ENCODE measurements around the gene TBC1D13. TPM values are rescaled to one million over a fixed set of nuclear protein-coding genes. Genes with fewer than 3 reads are reported as not detected.

Gene TBC1D13
- total RNA-seq, 2 experiments from 2014 or later, result 18.0 to 21.4 TPM

DNA sequence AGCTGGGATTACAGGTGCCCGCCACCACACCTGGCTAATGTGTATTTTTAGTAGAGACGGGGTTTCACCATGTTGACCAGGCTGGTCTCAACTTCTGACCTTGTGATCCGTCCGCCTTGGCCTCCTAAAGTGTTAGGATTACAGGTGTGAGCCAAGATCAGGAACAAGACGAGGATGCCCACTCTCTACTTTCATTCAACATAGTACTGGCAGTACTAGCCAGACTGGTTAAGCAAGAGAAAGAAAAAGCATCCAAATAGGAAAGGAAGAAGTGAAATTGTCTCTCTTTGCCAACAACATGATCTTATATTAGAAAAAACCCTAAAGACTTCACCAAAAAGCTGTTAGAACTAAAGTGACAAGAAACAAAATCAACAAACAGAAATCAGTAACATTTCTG, 23.8 kb downstream of the TBC1D13 start:
- Mint-ChIP-seq H3K4me3 (no peak overlapping the region), H3K4me1 (no peaks in the 10 kb centered on the region), H3K27me3 (no peaks in the 10 kb centered on the region), H3K9me3 (no peaks in the 10 kb centered on the region), H3K36me3 (ENCODE audit: low read depth) (peaks cover 9% of the 10 kb centered on the region), H3K27ac (no peak overlapping the region)
- DNase-seq, result no peak
- ChIA-PET POLR2A (interaction anchor here (1.3 to 2.6 kb wide), 2 partner anchors 7 to 19 kb away, joined by 3 to 10 read pairs; partner anchors contain the start of genes ENDOG and SPOUT1), CTCF (interaction anchor here (0.9 to 1.2 kb wide), 3 partner anchors 8 to 117 kb away, joined by 3 to 5 read pairs (median 3); partner anchors contain the start of gene ENDOG)

DNA sequence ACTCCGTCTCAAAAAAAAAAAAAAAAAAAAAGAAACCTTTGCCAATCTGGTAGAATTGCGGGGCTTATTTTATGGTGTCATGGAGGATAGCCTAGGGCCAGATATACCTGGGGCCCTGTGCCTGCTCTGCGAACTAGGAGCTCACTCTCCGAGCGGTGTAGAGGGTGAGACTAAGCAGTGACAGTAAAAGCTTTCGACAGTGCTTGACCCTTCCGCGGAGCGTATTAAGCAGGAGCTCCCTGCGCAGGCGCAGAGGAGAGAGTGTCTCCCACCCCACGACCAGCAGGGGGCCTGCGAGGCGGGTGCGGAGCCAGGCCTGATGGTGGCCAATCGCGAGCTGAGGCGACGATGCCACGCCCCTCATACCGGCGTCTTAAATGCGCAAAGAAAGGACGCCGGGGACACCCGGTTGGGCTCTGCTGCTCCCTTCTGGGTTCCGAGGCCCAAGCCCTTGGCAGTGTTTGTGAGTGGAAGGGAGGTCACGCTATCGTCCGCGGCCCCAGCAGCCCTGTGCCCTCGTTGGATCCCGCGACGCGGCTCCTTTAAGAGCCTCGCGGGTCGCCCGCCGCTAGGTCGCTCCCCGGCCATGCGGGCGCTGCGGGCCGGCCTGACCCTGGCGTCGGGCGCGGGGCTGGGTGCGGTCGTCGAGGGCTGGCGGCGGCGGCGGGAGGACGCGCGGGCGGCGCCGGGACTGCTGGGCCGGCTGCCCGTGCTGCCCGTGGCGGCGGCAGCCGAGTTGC, 31.2 kb downstream of the TBC1D13 start, which contains the start of gene ENDOG:
Gene ENDOG (plus strand): TSS at position 402 of the 740 bp plus-strand sequence. CDS start 185 bp downstream, at position 587.
- H3K9me3 Mint-ChIP-seq, result no peaks in the 10 kb centered on the region
- H3K27ac Mint-ChIP-seq, result peak within 1 kb of the TSS; percentile 85
- H3K27me3 Mint-ChIP-seq, result no peaks in the 10 kb centered on the region
- peak; percentile 98 for DNase-seq
- ChIA-PET CTCF (interaction anchor here (0.5 to 3.9 kb wide), 75 partner anchors 8 to 808 kb away, joined by 3 to 59 read pairs (median 4); partner anchors contain the start of genes CIZ1, DOLK, DOLPP1 and DYNC2I2), POLR2A (interaction anchor here (0.6 to 4.9 kb wide), 19 partner anchors 8 to 268 kb away, joined by 3 to 37 read pairs (median 5); partner anchors contain the start of genes DOLPP1, KYAT1, LRRC8A and SET)
- peaks cover 16% of the 10 kb centered on the region for H3K4me1 Mint-ChIP-seq
- H3K36me3 Mint-ChIP-seq (ENCODE audit: low read depth), result peaks cover 18% of the 10 kb centered on the region
- peak within 1 kb of the TSS; percentile 81 for H3K4me3 Mint-ChIP-seq

DNA sequence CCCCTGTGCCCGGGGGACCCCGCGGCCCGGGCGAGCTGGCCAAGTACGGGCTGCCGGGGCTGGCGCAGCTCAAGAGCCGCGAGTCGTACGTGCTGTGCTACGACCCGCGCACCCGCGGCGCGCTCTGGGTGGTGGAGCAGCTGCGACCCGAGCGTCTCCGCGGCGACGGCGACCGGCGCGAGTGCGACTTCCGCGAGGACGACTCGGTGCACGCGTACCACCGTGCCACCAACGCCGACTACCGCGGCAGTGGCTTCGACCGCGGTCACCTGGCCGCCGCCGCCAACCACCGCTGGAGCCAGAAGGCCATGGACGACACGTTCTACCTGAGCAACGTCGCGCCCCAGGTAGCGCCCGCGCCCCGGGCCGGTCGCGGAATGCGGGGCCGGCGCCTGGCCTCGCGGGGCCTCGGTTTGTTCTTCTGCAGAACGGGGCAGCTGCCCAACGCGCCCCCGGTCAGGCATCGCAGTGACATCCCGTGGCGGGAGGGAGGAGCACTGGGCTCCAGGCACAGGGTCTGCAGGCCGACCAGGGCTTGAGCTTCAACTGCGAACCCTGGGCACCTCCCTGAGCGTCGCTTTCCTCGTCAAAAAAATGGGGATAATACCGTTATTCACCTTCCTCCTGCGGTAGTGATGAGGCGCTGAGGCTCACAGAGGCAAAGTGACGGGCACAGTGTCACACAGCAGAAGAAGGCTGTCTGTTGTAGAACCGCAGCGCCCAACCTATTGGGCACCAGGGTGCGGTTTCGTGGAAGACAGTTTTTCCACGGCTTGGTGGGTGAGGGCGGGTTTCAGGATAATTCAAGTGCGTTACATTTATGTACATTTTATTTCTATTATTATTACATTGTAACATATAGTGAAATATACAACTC, 32.0 kb downstream of the TBC1D13 start:
- CTCF ChIA-PET, result interaction anchor here (0.6 to 3.9 kb wide), 48 partner anchors 8 to 807 kb away, joined by 3 to 59 read pairs (median 4); partner anchors contain the start of genes DOLK, DOLPP1, DYNC2I2 and KYAT1
- peaks cover 18% of the 10 kb centered on the region for H3K36me3 Mint-ChIP-seq (ENCODE audit: low read depth)
- no peaks in the 10 kb centered on the region for H3K9me3 Mint-ChIP-seq
- H3K27me3 Mint-ChIP-seq, result no peaks in the 10 kb centered on the region
- H3K4me1 Mint-ChIP-seq, result peaks cover 16% of the 10 kb centered on the region
- POLR2A ChIA-PET, result interaction anchor here (0.6 to 4.9 kb wide), 17 partner anchors 8 to 266 kb away, joined by 3 to 37 read pairs (median 5); partner anchors contain the start of genes DOLPP1, SET, SPOUT1 and ZDHHC12
- H3K4me3 Mint-ChIP-seq, result peak overlapping the region; percentile 76
- peak overlapping the region; percentile 73 for H3K27ac Mint-ChIP-seq
- peak; percentile 45 for DNase-seq

DNA sequence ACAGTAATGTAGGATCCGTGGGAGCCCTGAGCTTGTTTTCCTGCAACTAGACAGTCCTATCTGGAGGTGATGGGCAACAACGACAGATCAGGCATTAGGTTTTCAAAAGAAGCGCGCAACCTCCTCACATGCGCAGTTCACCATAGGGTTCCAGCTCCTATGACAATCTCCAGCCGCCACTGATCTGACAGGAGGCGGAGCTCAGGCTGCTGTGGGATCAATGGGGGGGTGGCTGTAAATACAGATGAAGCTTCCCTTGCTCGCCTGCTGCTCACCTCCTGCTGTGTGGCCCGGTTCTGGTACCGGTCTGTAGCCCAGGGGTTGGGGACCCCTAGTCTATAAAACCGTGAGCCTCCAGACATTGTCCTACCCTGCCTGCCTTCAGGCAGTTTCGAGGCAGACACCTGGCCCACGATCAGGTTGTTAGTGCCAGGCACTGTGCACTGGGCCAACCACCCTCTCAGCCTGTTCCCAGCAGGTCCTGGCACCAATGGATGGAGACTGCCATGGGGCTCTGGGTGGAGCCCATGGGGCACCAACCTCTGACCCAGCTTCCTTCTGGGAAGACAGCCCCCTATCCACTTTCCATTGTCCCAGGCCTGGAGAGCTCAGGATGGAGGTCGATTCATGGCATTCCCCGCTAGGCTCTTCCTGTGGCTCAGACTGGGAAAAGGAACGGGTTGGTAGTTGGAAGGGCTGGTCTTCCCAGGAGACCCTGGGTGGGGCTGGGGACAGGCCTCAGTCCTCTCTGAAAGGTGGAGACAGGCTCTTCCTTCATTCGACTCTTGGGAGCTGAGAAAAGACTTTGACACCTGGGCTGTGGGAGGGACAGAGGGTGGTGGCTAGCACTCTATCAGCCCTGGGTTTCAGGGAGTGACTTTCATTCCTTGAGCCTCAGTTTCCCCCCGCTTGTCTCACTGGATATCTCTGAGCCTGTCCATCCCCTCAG, 32.9 kb downstream of the TBC1D13 start:
- Mint-ChIP-seq H3K27me3 (no peaks in the 10 kb centered on the region), H3K9me3 (no peaks in the 10 kb centered on the region), H3K36me3 (ENCODE audit: low read depth) (peaks cover 19% of the 10 kb centered on the region), H3K4me3 (peak overlapping the region; percentile 76), H3K27ac (no peak overlapping the region), H3K4me1 (peaks cover 16% of the 10 kb centered on the region)
- ChIA-PET CTCF (interaction anchor here (0.6 to 3.9 kb wide), 4 partner anchors 10 to 261 kb away, joined by 3 to 59 read pairs (median 6); partner anchors contain the start of genes DOLPP1 and SPOUT1), POLR2A (interaction anchor here (0.8 to 4.9 kb wide), 6 partner anchors 10 to 171 kb away, joined by 3 to 37 read pairs (median 5); partner anchors contain the start of genes SPOUT1 and ZDHHC12)
- no peak for DNase-seq

DNA sequence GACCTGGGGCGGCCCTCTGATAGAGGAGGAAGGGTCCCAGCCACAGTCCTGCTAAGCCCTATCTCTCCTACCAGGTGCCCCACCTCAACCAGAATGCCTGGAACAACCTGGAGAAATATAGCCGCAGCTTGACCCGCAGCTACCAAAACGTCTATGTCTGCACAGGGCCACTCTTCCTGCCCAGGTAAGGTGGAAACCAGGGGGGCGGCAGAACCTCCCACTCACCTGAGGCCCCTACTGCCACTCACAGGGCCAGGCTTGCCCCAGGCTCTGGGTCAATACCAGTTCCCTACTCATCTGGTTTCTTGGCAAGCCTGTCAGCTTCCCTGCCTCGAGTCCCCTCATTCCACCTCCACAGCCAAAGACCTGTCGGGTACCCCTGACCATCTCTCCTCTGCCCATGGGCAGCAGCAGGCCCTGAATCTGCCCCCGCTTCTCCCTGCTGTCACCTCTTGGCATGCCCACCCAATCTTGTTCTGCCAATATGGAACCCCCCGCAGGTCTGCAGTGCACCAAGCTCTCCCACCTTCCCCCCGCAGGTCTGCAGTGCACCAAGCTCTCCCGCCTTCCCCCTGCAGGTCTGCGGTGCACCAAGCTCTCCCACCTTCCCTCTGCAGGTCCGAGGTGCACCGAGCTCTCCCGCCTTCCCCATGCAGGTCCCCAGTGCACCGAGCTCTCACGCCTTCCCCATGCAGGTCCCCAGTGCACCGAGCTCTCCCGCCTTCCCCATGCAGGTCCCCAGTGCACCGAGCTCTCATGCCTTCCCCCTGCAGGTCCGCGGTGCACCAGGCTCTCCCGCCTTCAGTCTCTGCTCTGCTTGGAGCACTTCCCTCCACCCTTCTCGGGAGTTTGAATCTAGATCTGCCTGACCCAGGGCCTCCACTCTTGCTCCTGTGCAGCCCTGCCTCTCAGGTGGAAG, 33.9 kb downstream of the TBC1D13 start:
- H3K36me3 Mint-ChIP-seq (ENCODE audit: low read depth), result peaks cover 25% of the 10 kb centered on the region
- CTCF ChIA-PET, result interaction anchor here (3.9 kb wide), 1 partner anchor 9 kb away, joined by 59 read pairs; the partner anchor contains the start of gene SPOUT1
- H3K27ac Mint-ChIP-seq, result no peak overlapping the region
- H3K27me3 Mint-ChIP-seq, result no peaks in the 10 kb centered on the region
- no peak for DNase-seq
- H3K4me1 Mint-ChIP-seq, result peaks cover 16% of the 10 kb centered on the region
- no peaks in the 10 kb centered on the region for H3K9me3 Mint-ChIP-seq
- H3K4me3 Mint-ChIP-seq, result peak overlapping the region; percentile 24
- POLR2A ChIA-PET, result interaction anchor here (0.8 to 4.9 kb wide), 2 partner anchors 9 to 97 kb away, joined by 3 to 37 read pairs; partner anchors contain the start of genes SPOUT1 and ZDHHC12

DNA sequence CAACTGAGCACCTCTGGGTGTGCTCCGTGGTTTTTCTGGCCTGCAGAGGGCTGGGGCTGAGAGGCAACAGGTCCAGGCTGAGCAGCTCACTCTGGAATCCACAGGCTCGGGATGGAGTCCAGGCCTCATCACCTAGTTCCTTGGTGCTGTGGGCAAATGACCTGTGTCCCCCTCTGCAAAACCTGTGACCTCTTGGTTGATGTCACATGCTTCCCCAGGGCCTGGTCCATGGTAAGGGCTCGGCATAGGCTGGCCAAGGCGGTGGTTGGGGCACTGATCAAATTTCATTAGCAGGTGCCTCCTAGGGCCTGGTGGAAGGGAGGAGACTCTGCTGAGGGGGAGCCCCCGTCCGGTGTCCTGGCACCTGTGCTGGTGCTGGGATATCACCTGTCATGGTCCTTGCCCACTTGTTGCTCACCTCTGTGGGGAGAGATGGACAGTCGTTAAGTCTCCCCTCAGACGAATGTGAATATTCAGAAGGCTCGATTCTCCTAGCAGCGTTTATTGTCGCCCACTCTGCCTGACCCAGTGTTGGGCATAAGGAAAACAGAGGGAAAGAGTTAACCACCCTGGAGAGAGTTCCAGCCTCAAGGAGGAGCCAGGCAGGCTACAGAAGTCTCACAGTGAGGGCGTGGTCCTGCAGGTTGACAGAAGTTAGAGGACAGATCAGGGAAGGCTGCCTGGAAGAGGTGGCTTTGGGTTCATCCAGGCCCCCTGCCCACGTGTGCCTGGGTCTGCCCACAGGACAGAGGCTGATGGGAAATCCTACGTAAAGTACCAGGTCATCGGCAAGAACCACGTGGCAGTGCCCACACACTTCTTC, 34.7 kb downstream of the TBC1D13 start:
- DNase-seq, result no peak
- H3K9me3 Mint-ChIP-seq, result no peaks in the 10 kb centered on the region
- peaks cover 31% of the 10 kb centered on the region for H3K36me3 Mint-ChIP-seq (ENCODE audit: low read depth)
- H3K27me3 Mint-ChIP-seq, result no peaks in the 10 kb centered on the region
- no peak overlapping the region for H3K4me3 Mint-ChIP-seq
- peaks cover 16% of the 10 kb centered on the region for H3K4me1 Mint-ChIP-seq
- POLR2A ChIA-PET, result interaction anchor here (0.8 to 4.9 kb wide), 2 partner anchors 8 to 98 kb away, joined by 3 to 37 read pairs; partner anchors contain the start of genes SPOUT1 and ZDHHC12
- CTCF ChIA-PET, result no interaction called here
- no peak overlapping the region for H3K27ac Mint-ChIP-seq

DNA sequence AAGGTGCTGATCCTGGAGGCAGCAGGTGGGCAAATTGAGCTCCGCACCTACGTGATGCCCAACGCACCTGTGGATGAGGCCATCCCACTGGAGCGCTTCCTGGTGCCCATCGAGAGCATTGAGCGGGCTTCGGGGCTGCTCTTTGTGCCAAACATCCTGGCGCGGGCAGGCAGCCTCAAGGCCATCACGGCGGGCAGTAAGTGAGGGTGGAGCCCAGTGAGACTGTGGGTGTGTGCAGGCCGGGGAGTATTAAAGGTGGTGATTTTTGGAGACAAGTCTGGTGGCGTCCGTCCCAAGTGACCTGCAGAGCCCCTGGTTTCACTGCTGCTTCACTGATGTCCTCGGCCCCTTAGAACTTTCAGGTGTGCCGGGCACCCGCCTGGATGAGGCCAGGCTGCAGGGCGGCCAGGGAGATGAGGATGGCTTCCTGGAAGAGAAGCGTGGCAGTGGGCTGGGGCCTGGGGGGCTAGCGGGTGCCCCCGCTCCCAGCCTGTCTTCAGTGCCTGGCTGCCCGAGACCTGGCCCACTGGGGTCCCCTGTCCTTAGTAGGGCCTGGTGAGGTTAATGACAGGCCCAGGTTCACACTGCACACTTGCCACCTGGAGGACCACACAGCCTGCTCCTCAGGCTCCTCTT, 35.5 kb downstream of the TBC1D13 start:
- H3K27ac Mint-ChIP-seq, result no peak overlapping the region
- CTCF ChIA-PET, result no interaction called here
- POLR2A ChIA-PET, result no interaction called here
- no peak overlapping the region for H3K4me3 Mint-ChIP-seq
- no peaks in the 10 kb centered on the region for H3K27me3 Mint-ChIP-seq
- H3K9me3 Mint-ChIP-seq, result no peaks in the 10 kb centered on the region
- no peak for DNase-seq
- peaks cover 18% of the 10 kb centered on the region for H3K4me1 Mint-ChIP-seq
- peaks cover 37% of the 10 kb centered on the region for H3K36me3 Mint-ChIP-seq (ENCODE audit: low read depth)

DNA sequence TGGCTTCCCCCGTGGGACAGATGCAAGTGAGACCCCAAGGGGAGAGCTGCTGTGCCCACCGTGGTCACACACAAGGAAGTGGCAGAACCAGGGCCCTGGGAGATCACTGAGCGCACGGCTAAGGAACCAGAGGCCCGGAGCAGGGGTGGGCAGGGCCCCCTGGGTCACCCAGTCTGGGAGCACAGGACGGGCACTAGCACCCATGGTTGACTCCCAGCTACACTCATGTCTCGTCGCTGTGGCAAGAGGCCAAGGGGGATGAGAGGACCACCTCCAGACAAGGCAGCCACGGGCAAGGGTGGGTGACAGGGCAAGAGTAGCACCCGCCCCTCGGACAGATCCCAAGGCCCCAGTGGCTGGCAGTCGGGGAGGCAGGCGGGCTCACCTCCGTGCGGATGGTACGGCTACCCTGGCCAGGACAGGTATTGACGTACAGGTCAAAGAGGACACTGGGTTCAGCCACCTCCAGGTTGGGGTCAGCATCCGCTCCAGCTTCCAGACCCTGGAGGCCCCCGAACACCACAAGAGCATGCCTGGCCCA, 36.4 kb downstream of the TBC1D13 start:
- peaks cover 23% of the 10 kb centered on the region for H3K4me1 Mint-ChIP-seq
- H3K27me3 Mint-ChIP-seq, result no peaks in the 10 kb centered on the region
- no peak for DNase-seq
- ChIA-PET CTCF (no interaction called here), POLR2A (no interaction called here)
- no peaks in the 10 kb centered on the region for H3K9me3 Mint-ChIP-seq
- H3K27ac Mint-ChIP-seq, result no peak overlapping the region
- H3K36me3 Mint-ChIP-seq (ENCODE audit: low read depth), result peaks cover 44% of the 10 kb centered on the region
- H3K4me3 Mint-ChIP-seq, result no peak overlapping the region

DNA sequence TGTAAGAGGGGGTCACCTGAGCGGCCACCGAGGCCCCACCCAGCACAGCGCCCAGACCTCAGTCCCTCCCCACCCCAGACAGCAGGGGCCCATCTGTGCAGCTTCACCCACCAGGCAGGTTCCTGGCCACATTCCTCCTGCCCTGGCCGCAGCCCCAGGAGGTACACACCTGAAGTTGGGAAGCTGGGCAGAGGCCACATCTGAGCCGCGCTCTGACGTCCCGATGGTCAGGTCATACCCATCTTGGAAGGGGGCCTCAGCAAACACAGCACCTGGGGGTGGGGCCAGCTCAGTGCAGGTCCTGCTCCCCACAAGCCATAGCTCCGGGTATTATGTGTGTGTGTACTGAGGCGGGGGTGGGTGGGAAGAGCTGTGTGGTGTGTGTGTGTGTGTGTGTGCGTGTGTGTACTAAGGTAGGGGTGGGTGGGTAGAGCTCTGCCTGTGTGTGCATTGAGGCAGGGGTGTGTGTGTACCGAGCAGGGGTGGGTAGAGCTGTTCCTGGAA, 36.9 kb downstream of the TBC1D13 start:
- ChIA-PET POLR2A (no interaction called here), CTCF (no interaction called here)
- Mint-ChIP-seq H3K27me3 (no peaks in the 10 kb centered on the region), H3K4me1 (peaks cover 28% of the 10 kb centered on the region), H3K9me3 (no peaks in the 10 kb centered on the region), H3K27ac (no peak overlapping the region), H3K36me3 (ENCODE audit: low read depth) (peaks cover 49% of the 10 kb centered on the region), H3K4me3 (no peak overlapping the region)
- no peak for DNase-seq

DNA sequence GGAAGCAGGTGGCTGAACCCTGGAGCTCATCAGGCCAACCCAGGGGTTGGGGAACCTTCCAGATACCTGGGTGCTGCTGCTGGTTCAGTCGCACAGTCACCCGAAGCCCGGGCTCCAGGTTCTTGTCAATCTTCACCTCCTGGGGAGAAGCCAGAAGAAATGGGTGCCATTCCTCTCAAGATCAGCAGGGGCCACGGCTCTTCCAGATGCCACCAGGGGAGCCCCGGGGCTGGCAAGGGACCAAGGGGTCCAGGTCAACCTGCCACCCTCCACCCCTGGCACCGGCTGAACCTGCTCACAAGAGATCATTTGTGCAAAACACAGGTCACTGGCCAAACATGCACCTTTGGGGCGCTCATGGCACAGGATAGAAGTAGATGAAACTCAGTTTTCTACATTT, 37.9 kb downstream of the TBC1D13 start:
- Mint-ChIP-seq H3K36me3 (ENCODE audit: low read depth) (peaks cover 53% of the 10 kb centered on the region), H3K27me3 (no peaks in the 10 kb centered on the region), H3K9me3 (no peaks in the 10 kb centered on the region), H3K4me1 (peaks cover 26% of the 10 kb centered on the region), H3K27ac (no peak overlapping the region), H3K4me3 (no peak overlapping the region)
- ChIA-PET POLR2A (no interaction called here), CTCF (no interaction called here)
- DNase-seq, result no peak

Data from activated CD4-positive, alpha-beta memory T cell treated with anti-CD3 and anti-CD28 coated beads, Interleukin-2, amount 10 ng/mL, durations not matched to agents 7 days and 5 days (primary cell).